HAP-1 (cell line): ENCODE data around the gene THSD7B.
A peak's percentile ranks its signal among the peaks of the same experiment; 100 is the strongest.
"Not testable (repeated sequence)": the region's sequence is repeated elsewhere in the genome, so short reads cannot be mapped to it uniquely, and the experiment has no call there.

Experiments
- DNase-seq, 2 experiments: peaks; one replicate each; pipeline ENCODE4 v3.0.0-alpha.2; 2016 to 2020; ENCODE audit warnings: low spot score in 2 of 2
- H3K27me3 ChIP-seq: fragments of 250-450 bp; sonication (Bioruptor Pico); 2 replicates; pipeline ENCODE4 v1.5.1; 2020; ENCODE audit warnings: low read depth, mild to moderate bottlenecking, moderate library complexity
- H3K36me3 ChIP-seq: fragments of 250-450 bp; sonication (Bioruptor Pico); replicated peaks from 2 replicates; pipeline ENCODE4 v1.5.1; 2020; ENCODE audit warnings: mild to moderate bottlenecking
- H3K4me1 ChIP-seq: fragments of 250-450 bp; sonication (Bioruptor Pico); 2 replicates; pipeline ENCODE4 v1.5.1; 2020; ENCODE audit warnings: mild to moderate bottlenecking
- H3K4me3 ChIP-seq: fragments of 250-450 bp; sonication (Bioruptor Pico); 2 replicates; pipeline ENCODE4 v1.5.1; 2020; ENCODE audit warnings: mild to moderate bottlenecking, moderate library complexity
- H3K9me3 ChIP-seq: fragments of 250-450 bp; sonication (Bioruptor Pico); 2 replicates; pipeline ENCODE4 v1.5.1; 2020; ENCODE audit warnings: mild to moderate bottlenecking, moderate library complexity
- in situ Hi-C: fragments of 300-500 bp; cut with MboI; formaldehyde crosslinking; loops from 3 replicates; pipeline ENCODE4 v1.14.3; 2020; ENCODE audit warnings: low sequenced_read_pairs, inconsistent platforms, mixed read lengths

Gene THSD7B, protein sequence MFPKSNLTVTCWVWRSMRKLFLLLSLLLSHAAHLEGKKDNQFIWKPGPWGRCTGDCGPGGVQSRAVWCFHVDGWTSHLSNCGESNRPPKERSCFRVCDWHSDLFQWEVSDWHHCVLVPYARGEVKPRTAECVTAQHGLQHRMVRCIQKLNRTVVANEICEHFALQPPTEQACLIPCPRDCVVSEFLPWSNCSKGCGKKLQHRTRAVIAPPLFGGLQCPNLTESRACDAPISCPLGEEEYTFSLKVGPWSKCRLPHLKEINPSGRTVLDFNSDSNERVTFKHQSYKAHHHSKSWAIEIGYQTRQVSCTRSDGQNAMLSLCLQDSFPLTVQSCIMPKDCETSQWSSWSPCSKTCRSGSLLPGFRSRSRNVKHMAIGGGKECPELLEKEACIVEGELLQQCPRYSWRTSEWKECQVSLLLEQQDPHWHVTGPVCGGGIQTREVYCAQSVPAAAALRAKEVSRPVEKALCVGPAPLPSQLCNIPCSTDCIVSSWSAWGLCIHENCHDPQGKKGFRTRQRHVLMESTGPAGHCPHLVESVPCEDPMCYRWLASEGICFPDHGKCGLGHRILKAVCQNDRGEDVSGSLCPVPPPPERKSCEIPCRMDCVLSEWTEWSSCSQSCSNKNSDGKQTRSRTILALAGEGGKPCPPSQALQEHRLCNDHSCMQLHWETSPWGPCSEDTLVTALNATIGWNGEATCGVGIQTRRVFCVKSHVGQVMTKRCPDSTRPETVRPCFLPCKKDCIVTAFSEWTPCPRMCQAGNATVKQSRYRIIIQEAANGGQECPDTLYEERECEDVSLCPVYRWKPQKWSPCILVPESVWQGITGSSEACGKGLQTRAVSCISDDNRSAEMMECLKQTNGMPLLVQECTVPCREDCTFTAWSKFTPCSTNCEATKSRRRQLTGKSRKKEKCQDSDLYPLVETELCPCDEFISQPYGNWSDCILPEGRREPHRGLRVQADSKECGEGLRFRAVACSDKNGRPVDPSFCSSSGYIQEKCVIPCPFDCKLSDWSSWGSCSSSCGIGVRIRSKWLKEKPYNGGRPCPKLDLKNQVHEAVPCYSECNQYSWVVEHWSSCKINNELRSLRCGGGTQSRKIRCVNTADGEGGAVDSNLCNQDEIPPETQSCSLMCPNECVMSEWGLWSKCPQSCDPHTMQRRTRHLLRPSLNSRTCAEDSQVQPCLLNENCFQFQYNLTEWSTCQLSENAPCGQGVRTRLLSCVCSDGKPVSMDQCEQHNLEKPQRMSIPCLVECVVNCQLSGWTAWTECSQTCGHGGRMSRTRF (N-terminal part only)

DNA sequence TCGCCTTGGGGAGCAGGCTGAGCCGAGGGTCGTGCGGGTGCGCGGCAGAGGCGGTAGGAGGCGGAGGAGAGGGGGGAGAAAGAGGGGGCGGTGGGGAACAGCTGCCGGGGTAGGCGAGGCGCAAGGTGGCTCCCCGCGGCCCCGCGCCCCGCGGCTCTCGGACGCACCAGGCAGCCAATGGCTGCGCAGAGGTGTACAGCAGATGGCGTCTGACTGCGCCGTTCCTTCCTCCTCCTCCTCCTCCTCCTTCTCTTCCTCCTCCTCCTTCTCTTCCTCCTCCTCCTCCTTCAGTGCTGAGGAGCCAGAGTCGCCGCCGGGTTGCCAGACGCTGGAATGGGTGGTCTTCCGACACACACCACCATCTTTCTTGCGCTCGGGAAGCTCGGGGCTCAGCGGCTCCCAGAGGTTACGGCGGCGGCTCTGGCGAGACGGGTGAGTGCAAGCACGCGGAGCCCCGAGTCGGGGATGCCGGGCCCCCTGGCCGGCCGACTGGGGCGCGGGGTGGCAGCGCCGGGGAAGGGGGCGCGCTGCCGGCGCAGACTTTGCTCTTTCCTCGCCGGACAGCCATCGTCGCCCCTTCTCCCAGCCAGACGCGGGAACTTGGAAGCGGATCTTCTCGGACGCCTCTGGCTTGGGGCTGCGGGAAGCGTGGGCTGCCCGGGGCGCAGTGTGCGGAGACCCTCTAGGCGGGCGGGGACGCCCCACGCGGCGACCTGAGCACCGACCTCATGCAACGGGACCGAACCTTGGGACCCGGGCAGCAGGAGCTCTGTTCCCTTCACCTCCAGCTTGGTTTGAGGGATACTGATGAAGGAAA lies at the start of gene THSD7B:
Gene THSD7B, plus strand, starts transcription at position 290 of the 817 bp plus-strand sequence. CDS start 116,634 bp downstream, outside the sequence.
- Histone ChIP-seq H3K9me3 (no peaks in the 10 kb centered on the region), H3K4me3 (peak within 1 kb of the TSS; percentile 43), H3K4me1 (no peaks in the 10 kb centered on the region; the same call in 1 of the 2 replicates), H3K27me3 (peaks cover 4% of the 10 kb centered on the region), H3K36me3 (no peaks in the 10 kb centered on the region)
- peak in 1 of 2 experiments; percentile 29 for DNase-seq
- in situ Hi-C loops: no loop called here

DNA sequence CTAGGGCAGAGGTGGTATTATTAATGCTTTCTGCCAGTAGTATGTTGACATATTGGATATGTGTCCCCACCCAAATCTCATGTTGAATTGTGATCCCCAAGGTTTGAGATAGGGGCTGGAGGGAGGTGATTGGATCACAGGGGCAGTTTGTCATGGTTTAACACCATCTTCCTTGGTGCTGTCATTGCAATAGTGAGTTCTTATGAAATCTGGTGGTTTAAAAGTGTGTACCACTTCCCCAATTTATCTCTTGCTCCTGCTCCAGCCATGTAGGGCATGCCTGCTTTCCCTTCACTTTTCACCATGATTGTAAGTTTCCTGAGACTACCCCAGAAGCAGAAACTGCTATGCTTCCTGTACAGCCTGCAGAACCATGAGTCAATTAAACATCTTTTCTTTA lies 47.1 kb upstream of the THSD7B start:
- Histone ChIP-seq H3K36me3 (no peaks in the 10 kb centered on the region), H3K4me3 (no peak overlapping the region), H3K27me3 (no peaks in the 10 kb centered on the region), H3K4me1 (no peaks in the 10 kb centered on the region), H3K9me3 (no peaks in the 10 kb centered on the region)
- in situ Hi-C loops: no loop called here
- no peak for DNase-seq

DNA sequence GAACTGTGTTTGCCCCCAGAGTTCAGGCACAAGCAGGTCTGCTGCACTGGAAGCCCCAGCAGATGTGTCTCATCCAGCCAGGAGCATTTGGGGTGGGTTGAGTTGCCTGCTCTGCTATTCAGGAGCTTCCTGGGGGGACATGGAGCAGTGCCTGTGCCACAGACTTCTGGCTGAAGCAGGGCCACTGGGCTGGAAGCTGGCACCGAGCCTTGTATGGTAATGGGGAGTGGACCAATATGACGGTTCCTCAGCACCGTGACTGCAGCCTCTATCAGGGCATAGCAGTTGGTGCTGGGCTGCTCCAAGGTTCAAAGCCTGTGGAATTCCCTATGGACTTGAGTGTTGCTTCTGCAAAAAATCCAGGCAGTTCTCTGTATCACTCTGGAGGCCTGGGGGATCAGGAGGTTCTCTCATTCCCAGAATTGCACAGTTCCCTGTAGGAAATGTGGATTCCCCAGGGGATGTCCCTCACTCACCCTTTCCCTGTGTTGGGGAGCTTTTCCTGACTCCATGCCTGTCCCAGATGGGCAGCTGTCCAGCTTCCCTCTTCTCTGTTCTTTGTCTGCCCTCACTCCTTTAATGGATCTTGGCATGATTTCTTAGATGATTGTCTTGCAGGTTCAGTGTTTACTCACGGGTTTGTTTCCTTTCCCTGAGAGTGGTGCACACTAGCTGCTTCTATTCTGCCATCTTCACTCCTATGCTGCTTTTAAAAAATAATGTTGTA lies 37.2 kb upstream of the THSD7B start:
- Histone ChIP-seq H3K4me3 (no peak overlapping the region), H3K27me3 (no peaks in the 10 kb centered on the region), H3K9me3 (no peaks in the 10 kb centered on the region), H3K4me1 (no peaks in the 10 kb centered on the region), H3K36me3 (no peaks in the 10 kb centered on the region)
- DNase-seq: no peak
- in situ Hi-C loops: no loop called here

DNA sequence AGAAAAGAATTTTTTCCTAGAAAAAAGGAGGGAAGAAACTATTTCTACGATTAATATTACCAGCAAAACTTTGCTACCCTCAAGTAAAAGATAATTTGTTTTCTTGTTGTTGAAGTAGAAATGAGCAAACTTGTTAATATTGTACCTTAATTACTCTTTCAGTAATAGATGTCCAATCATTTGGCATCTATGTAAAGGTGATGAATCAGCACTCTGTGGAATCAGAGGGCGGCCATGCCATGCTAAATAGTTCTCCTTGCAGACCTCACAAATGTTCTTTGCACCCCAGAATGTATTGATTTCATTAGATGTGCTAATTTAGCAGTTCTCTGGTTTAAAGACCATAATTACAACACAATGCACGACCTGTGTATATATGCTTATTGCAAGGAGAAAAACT lies 29.1 kb upstream of the THSD7B start:
- in situ Hi-C loops: no loop called here

DNA sequence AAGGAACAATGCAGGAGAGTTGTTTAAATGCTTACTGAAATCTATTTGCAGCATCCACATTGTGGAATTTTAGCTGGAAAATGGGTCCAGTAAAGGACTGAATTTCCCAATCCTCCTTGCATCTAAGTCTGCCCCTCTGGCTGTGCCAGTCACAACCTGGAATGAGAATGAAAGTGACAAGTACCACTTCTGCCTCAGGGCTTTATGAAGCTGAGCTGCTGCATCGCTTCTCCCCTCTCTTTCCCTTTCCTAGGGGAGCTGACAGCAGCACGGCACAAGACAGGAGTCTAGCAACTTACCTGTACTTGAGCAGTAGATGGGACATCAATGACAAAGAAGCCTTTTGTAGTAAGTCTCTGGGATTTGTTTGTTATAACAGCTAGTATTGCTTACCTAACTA lies 27.3 kb upstream of the THSD7B start:
- no peak overlapping the region for H3K4me3 ChIP-seq
- H3K9me3 ChIP-seq: no peaks in the 10 kb centered on the region
- in situ Hi-C loops: no loop called here
- no peaks in the 10 kb centered on the region for H3K36me3 ChIP-seq
- no peaks in the 10 kb centered on the region for H3K4me1 ChIP-seq
- H3K27me3 ChIP-seq: peaks cover 5% of the 10 kb centered on the region; the same call in 1 of the 2 replicates
- DNase-seq: no peak

More for the DNA sequence above, 29.1 kb upstream of the THSD7B start:
- Histone ChIP-seq H3K4me1 (no peaks in the 10 kb centered on the region), H3K27me3 (peaks cover 5% of the 10 kb centered on the region; the same call in 1 of the 2 replicates), H3K9me3 (no peaks in the 10 kb centered on the region), H3K36me3 (no peaks in the 10 kb centered on the region), H3K4me3 (no peak overlapping the region)
- no peak for DNase-seq

DNA sequence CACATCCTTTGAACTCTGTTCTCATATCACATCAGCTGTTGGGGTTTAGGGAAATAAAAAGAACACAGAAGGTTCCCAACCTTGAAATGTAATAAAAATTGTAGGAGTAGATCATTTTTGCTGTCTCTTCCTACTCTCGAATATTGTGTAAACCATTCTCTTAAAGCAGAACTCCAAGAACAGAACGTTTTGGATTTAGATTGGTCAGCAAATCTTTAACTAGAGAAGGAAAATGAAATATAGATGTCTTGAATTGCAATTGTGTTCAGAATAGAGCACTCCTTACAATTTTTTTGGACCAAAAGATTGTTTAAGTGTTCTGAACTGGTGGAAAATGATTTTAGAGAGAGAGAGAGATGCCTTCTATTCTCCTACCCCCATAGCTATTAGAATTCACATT lies 23.9 kb upstream of the THSD7B start:
- Histone ChIP-seq H3K4me3 (no peak overlapping the region), H3K9me3 (no peaks in the 10 kb centered on the region), H3K27me3 (peaks cover 3% of the 10 kb centered on the region; the same call in 1 of the 2 replicates), H3K4me1 (no peaks in the 10 kb centered on the region), H3K36me3 (no peaks in the 10 kb centered on the region)
- no peak for DNase-seq
- in situ Hi-C loops: no loop called here

DNA sequence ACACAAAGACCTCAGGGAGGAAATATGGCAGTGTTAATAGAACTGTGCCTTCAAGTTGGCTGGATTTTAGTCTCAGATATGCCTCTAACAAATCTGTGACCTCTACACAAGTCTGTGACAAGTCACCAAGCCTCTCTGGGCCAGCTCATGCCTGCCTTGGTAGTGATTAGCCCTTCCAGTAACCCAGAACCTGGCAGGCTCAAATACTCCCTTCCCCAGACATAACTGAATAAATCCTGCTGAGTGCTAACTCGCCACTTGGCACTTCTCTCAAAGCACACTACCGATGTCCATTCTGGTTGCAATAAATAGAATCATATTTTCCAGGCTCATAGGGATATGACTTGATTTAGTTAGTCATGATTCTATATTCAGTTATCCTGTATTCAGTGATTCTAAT lies 15.3 kb upstream of the THSD7B start:
- no peaks in the 10 kb centered on the region for H3K9me3 ChIP-seq
- H3K4me3 ChIP-seq: no peak overlapping the region
- no peaks in the 10 kb centered on the region for H3K36me3 ChIP-seq
- DNase-seq: no peak
- H3K4me1 ChIP-seq: no peaks in the 10 kb centered on the region
- in situ Hi-C loops: no loop called here
- no peaks in the 10 kb centered on the region for H3K27me3 ChIP-seq

DNA sequence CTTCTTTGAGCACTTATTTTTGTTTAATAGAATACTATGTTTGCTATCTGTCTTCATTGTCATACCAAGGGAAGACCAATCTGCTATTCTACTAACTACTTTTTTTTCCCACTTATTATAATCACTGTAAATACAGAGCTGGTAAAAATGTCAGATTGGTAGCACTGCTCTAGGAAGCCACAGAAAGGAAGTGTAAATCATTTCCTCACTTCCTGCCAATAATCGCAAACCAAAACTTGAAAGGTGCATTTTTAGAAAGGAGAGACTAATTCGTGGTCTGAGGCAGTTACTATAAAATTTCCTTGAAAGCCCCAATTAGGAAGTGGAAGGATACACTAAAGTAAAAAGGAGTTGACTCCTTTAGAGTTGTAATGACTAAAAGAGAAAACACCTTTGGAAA lies 13.9 kb upstream of the THSD7B start:
- Histone ChIP-seq H3K27me3 (no peaks in the 10 kb centered on the region), H3K4me3 (no peak overlapping the region), H3K36me3 (no peaks in the 10 kb centered on the region), H3K9me3 (no peaks in the 10 kb centered on the region), H3K4me1 (no peaks in the 10 kb centered on the region)
- no peak for DNase-seq
- in situ Hi-C loops: no loop called here

DNA sequence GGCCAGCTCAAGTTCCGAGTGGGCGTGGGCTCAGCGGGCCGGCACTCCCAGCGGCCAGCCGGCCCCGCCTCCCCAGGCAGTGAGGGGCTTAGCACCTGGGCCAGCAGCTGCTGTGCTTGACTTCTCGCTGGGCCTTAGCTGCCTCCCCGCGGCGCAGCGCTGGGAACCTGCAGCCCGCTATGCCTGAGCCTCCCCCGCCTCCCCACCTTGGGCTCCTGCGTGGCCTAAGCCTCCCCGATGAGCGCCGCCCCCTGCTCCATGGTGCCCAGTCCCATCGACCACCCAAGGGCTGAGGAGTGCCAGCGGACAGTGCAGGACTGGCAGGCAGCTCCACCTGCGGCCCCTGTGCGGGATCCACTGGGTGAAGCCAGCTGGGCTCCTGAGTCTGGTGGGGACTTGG lies 6.8 kb upstream of the THSD7B start:
- H3K9me3 ChIP-seq, in situ Hi-C loops: not testable (repeated sequence)

DNA sequence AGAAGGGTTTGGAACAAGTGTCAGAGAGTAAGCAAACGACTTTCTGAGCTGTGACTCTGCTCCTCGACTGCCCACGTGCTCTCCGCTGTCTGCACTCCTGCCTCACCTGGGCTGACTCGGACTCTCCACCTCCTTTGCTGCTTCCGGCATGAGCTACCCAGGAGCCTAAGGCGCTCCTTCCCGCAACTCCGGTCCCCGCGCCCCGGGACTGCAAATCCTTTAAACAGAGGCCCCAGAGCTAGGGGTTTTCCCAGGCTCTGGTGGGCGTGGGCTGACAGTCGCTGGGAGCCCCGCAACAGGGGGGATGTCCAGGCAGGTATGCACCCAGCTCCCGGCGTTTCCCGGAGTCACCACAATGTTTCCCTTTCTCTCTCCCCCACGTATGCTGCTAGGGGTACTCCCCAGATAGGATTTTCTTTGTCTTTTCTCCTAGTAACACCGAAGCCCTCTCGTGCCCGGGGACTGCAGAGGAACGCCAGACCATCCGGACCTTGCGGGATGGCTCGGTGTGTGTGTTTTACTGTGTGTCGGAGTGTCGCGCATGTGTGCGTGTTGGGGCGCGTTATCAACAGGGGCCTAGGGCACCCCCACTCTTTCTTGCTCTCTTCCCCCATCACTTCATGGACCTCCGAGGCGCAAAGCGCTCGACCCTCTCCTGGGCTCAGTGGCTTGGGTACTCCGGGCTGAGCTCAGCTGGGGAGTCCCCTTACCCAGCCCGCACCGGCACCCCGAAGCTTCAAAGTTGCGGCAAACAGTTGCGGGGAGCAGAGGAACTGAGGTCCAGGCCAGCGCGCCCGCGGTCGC lies 691 bp upstream of the THSD7B start:
- Histone ChIP-seq H3K27me3 (peaks cover 4% of the 10 kb centered on the region), H3K4me3 (peak overlapping the region; percentile 43)

More for the DNA sequence above, 6.8 kb upstream of the THSD7B start:
- not testable (repeated sequence) for H3K4me3 ChIP-seq, DNase-seq, H3K27me3 ChIP-seq, H3K4me1 ChIP-seq, H3K36me3 ChIP-seq

DNA sequence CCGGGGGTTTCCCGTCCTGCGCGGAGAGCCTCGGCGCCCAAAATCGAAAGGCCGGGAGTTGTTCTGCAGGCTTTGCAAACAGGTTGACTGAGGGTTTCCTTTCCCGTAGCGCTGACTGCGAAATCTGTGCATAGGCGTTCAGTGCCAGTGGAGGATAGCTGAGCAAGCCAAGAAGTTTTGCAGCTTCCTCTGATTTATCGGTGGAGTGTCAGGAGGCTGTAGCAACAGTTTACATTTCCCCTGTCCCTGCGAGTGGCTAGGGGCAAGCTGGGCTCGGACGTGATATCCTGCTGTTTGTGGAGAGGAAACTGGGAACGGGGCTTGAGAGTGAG lies 694 bp downstream of the THSD7B start:
- Histone ChIP-seq H3K36me3 (no peaks in the 10 kb centered on the region), H3K27me3 (peaks cover 4% of the 10 kb centered on the region), H3K4me1 (no peaks in the 10 kb centered on the region; the same call in 1 of the 2 replicates), H3K4me3 (peak overlapping the region; percentile 43), H3K9me3 (no peaks in the 10 kb centered on the region)
- in situ Hi-C loops: no loop called here
- DNase-seq: no peak

More for the DNA sequence above, 691 bp upstream of the THSD7B start:
- DNase-seq: no peak
- Histone ChIP-seq H3K9me3 (no peaks in the 10 kb centered on the region), H3K36me3 (no peaks in the 10 kb centered on the region), H3K4me1 (no peaks in the 10 kb centered on the region)
- in situ Hi-C loops: no loop called here

DNA sequence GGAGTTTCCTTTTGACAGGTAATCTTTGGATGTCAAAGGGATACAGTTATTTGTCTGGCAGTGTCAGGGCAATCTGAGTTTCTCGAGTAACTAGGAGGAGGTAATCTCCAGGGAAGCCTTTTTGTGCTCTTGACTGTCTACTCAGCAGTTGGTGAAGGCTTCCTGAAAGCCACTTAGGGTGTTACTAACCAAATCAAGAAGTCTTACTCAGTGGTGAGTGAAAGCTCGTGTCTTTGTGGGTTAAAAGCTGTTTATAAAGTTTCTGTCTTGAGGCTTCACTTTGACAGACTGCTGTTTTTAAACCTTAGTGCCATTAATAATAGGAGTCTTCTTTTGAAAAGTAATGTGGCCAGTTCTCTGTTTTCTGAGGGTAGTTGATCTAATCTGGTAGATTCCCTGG lies 1.7 kb downstream of the THSD7B start:
- peak overlapping the region; percentile 43 for H3K4me3 ChIP-seq
- H3K27me3 ChIP-seq: peaks cover 4% of the 10 kb centered on the region
- H3K9me3 ChIP-seq: no peaks in the 10 kb centered on the region
- in situ Hi-C loops: no loop called here
- no peak for DNase-seq
- H3K36me3 ChIP-seq: no peaks in the 10 kb centered on the region
- H3K4me1 ChIP-seq: no peaks in the 10 kb centered on the region; the same call in 1 of the 2 replicates
